CD4-positive, alpha-beta T cell treated with Interleukin-4 for 1 hour (primary cell): ENCODE results near the gene PTPRK.

ENCODE experiments used
- DNase-seq, 2 donors: peaks; one replicate each; pipeline ENCODE4 v3.0.0-alpha.2; 2020 to 2022

Gene PTPRK

GRCh38 chr6:128062882-128063603 lies 457.4 kb downstream of the PTPRK start:
- no peak for DNase-seq

GRCh38 chr6:128057946-128058345 lies 462.5 kb downstream of the PTPRK start:
- no peak for DNase-seq

GRCh38 chr6:128057541-128057940 lies 462.9 kb downstream of the PTPRK start:
- DNase-seq = no peak

- no peak for DNase-seq
Measured at GRCh38 chr6:128053109-128053508, 467.3 kb downstream of the PTPRK start.

- DNase-seq = no peak
Measured at GRCh38 chr6:128047989-128048388, 472.4 kb downstream of the PTPRK start.

GRCh38 chr6:128046033-128046432 lies 474.4 kb downstream of the PTPRK start:
- no peak for DNase-seq

GRCh38 chr6:128039543-128039942 lies 480.9 kb downstream of the PTPRK start:
- DNase-seq = no peak

- DNase-seq = no peak
Measured at GRCh38 chr6:128036808-128037570, 483.4 kb downstream of the PTPRK start.

- no peak for DNase-seq
Measured at GRCh38 chr6:128033156-128033555, 487.2 kb downstream of the PTPRK start.

GRCh38 chr6:128032042-128032441 lies 488.4 kb downstream of the PTPRK start:
- peak in 1 of 2 donors; percentile 5 for DNase-seq

GRCh38 chr6:128029826-128030225 lies 490.6 kb downstream of the PTPRK start:
- no peak for DNase-seq

GRCh38 chr6:128028183-128028582 lies 492.2 kb downstream of the PTPRK start:
- DNase-seq = no peak

- DNase-seq = no peak
Measured at GRCh38 chr6:128025478-128025877, 494.9 kb downstream of the PTPRK start.

- no peak for DNase-seq
Measured at GRCh38 chr6:128024969-128025368, 495.4 kb downstream of the PTPRK start.

GRCh38 chr6:128024046-128024445 lies 496.4 kb downstream of the PTPRK start:
- DNase-seq = no peak

GRCh38 chr6:128018821-128019220 lies 501.6 kb downstream of the PTPRK start:
- no peak for DNase-seq

GRCh38 chr6:128017288-128017687 lies 503.1 kb downstream of the PTPRK start:
- DNase-seq = no peak

GRCh38 chr6:128007658-128008057 lies 512.7 kb downstream of the PTPRK start:
- DNase-seq = no peak

GRCh38 chr6:128005009-128005408 lies 515.4 kb downstream of the PTPRK start:
- no peak for DNase-seq

- no peak for DNase-seq
Measured at GRCh38 chr6:128000363-128000762, 520.0 kb downstream of the PTPRK start.

GRCh38 chr6:127998985-127999384 lies 521.4 kb downstream of the PTPRK start:
- DNase-seq = no peak

GRCh38 chr6:127997496-127998164 lies 522.8 kb downstream of the PTPRK start:
- DNase-seq = no peak

- no peak for DNase-seq
Measured at GRCh38 chr6:127996925-127997324, 523.5 kb downstream of the PTPRK start.

- no peak for DNase-seq
Measured at GRCh38 chr6:127992144-127992543, 528.3 kb downstream of the PTPRK start.
